GM18520 (cell line): ENCODE results near the gene CADM2.
"Not testable (repeated sequence)": the region's sequence is repeated elsewhere in the genome, so short reads cannot be mapped to it uniquely, and the experiment has no call there.

Experiments used
- ATAC-seq: cut with Tn5 transposase; IDR thresholded peaks from one replicate; pipeline ENCODE4 v1.9.1; 2021; ENCODE audit not compliant: unreplicated experiment

Gene CADM2

DNA sequence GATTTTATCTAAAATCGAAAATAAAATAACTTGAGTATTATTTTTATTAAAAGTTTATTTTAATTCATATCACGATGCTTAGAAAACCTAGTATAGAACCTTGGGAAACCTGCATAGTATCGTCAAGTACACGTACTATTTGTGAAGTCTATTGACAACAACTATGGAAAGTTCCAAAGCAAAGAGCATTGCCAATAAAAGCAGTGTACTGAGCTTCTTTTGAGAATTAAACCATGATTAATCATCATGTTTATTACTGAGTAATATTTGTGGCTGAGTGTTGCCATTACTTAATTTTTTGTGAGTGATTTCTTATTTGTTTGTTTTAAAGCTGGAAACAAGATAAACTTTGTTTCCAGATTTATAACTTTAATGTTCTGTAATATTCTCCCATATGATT, 674.1 kb downstream of the CADM2 start:
- no peak for ATAC-seq

DNA sequence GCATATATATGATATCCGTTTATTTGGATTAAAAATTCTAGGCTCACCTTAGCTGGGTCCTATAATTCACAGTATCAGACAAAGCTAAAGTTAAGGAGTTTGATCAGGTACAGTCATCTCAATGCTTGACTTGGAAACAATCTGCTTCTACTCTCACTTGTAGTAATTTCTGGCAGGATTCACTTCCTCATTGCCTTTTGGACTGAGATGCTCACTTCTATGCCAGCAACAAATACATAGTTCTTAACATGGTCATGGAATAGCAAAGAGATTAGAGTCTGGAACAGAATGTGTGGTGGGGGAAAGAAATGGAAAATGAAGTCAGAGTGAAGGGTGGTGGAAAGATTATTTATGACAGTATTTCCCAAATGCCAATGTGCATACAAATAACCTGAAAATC, 693.6 kb downstream of the CADM2 start:
- no peak for ATAC-seq

- ATAC-seq, result no peak
Observed at GRCh38 chr3:85660451-85660850, 701.7 kb downstream of the CADM2 start.

- no peak for ATAC-seq
Observed at GRCh38 chr3:85662462-85662861, 703.7 kb downstream of the CADM2 start.

DNA sequence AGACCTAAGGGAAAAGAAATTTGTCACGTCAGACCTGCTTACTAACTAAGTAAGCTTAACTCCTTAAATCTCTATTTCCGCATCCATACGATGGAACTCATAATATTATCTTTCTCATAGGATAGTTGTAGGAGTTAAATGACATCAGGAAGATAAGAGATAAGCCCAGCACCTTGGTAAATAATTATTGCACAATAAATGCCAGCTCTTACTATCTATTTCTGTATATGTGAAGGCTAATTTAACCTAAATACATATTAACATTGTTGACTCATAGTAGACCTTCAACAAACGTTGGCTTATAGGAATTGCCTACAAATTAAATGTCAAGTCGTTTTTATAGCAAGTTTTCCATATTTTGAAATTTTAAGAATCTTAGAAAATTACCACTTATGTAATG, 709.0 kb downstream of the CADM2 start:
- ATAC-seq, result no peak

DNA sequence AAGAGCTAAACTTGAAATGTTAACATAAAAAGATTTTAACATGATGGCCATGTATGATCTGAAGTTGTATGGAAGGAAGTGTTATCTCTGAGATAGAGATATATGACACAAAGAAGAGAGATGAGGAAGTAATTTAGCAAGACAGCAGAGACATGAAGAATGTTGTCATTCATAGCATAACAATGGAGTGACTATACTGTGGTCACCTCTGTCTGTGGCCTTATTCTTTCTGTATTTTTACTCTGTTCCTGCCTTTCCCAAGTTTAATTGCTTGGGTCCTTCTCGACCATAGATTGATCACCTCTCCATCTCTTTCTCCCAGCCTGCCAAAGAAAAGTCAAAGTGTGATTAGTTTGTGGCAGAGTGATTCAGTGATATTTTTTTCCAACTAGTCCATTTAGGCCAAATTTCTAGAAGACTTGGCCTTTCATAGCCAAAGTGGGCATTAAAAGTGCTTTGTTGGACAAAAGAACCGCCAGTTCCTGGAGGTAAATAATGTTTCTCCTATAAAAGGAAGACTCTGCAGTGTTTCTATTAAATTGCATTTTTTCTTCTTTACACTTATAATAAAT, 711.9 kb downstream of the CADM2 start:
- ATAC-seq, result no peak

GRCh38 chr3:85672761-85673160, 714.0 kb downstream of the CADM2 start:
- no peak for ATAC-seq

GRCh38 chr3:85678713-85679112, 719.9 kb downstream of the CADM2 start:
- ATAC-seq, result no peak

GRCh38 chr3:85681906-85682305, 723.1 kb downstream of the CADM2 start:
- no peak for ATAC-seq

GRCh38 chr3:85691196-85691595, 732.4 kb downstream of the CADM2 start:
- no peak for ATAC-seq

DNA sequence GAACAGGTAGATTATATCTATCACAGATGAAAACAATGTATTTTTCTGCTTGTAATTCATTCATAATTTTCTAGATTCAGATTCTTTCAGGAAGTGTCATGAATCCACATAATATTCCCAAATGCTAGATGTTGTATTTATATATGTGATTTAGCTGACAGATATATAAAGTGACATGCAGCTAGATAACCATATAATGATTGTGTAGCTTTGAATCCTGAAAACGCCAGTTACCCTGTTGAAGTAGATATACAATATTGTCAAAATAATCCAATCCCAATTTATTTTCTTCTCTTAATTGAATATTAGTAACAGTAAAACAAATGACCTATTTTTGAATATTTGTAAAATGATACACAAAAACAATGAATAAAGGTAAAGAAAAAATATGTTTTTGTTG, 738.4 kb downstream of the CADM2 start:
- no peak for ATAC-seq

DNA sequence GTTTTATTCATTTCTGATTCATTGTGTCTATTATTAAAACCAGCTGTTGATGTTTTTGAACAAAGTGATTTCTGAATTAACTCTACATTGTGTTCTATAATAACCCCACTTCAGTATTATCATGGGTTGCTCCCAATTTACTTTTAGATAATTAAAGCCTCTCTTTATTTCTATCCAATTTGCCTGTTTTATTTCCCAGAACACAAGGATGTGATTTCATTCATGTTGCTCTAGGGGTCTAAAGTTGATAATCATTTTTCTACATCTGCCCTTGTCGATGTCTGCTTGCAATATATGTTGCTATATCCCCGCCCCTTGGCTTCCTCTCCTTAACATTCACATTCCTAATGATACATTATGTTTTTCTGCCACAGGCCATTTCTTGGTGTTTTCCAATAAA, 747.3 kb downstream of the CADM2 start:
- ATAC-seq, result no peak

DNA sequence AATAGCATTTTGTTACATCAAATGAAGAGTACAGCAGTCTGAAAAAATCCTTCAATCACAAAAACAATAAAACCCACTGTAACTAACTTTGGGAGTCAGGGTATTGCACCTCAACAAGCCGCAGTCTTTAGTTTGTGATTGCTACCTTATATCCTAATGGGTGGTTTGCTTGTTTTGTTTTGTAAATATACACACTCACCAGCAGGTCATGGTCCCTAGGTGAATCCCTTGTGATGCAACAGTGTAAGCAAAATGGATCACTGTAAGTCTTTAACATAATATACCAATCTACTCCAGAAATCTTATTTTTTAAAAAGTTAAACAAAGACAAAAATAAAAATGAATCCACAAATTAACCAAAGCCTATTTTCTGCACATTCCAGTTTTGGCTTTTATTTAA, 749.5 kb downstream of the CADM2 start:
- ATAC-seq, result not testable (repeated sequence)

DNA sequence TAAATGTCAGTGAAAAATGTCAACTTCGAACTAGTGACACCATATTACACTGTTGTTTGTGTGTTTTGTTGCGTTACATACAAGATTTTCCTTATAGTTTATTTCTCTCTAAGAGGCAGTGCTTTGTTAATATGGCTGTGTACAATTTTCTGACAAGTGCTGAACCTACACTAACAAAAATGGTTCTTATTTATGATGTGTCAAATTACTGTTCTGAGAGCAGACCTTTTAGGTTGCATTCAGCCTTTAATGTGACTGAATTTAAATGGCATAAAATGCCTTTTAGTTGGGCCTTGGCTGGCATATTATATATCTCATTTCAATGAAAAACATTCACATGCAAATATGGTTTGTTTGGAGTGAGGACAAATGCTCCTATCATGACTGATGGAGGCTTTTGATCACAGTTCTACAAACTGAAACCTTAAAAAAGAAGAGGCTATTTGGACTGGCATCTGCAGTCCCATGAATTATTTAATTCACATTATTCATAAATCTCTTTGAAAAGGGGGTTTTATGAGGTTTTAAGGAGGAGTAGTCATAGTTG, 750.6 kb downstream of the CADM2 start:
- no peak for ATAC-seq

- no peak for ATAC-seq
Observed at GRCh38 chr3:85710490-85710889, 751.7 kb downstream of the CADM2 start.

DNA sequence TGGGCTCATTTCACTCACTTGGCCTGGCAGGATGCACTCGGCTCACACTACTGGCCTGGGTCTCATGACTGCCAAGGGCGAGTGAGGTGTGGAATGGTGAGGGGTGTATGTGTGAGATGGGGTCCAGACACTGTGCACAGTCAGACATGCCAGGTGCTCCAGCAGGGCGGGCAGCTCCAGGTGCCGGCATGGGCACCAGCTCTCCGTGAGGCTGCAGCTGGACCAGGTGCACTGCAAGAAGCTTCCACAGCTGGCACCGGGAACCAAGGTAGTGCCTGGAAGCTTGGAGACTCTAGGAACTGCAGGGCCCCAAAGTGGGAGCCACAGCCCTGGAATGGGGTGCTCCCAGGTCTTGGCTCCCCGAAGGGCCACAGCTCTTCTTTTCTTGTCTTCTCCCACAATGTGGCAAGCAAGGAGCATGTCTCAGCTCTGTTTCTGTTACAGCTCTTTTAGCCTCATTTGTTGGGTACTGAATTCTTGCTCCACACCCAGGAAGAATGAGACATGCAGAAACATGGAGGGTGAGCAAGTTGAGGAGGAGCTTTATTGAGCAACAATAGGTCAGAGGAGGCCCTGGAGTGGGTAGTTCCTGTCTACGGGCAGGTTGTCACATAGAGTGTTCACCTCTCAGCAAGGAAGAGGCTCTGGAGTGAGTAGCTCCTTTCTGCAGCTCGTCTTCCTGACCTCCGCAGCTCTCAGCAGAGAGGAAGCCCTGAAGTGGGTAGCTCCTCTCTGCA, 762.8 kb downstream of the CADM2 start:
- ATAC-seq, result no peak

DNA sequence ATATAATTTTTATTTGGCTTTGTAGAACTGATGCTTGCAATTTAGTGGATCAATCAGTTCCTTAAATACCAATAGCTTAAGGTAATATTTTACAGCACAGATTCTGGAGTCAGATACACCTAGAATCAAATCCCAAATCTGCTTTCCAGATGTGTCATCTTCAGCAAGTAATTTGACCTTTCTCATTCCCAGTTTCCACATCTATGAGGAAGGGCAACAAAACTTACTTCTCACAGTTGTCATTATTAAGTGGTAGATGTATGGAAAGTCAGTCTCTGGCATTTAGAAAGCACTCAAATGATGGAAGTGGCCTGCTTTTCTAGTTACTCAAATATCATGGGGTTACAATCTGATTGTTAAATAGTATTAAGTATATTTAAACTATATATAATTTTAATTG, 767.0 kb downstream of the CADM2 start:
- no peak for ATAC-seq

GRCh38 chr3:85726241-85726640, 767.5 kb downstream of the CADM2 start:
- ATAC-seq, result no peak

- ATAC-seq, result no peak
Observed at GRCh38 chr3:85737846-85738245, 779.1 kb downstream of the CADM2 start.

- ATAC-seq, result no peak
Observed at GRCh38 chr3:85740561-85740960, 781.8 kb downstream of the CADM2 start.

DNA sequence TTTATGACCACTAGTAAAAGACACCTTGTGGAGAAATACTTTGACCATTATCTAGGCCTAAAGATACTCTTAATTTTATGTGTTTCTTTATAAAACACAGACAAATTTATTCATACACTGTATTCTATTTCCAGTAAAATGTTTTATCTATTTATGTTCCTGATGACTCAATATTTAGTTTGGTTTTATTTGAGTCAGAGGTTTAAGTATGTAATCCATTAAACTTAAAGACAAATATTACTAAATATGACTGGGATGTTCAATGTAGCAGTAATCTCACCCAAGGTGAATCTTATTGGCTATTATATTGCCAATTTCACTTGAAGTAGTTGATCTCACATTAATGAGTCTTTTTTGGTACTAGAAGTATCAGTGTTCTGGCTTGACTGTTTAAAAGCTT, 799.7 kb downstream of the CADM2 start:
- ATAC-seq, result no peak

DNA sequence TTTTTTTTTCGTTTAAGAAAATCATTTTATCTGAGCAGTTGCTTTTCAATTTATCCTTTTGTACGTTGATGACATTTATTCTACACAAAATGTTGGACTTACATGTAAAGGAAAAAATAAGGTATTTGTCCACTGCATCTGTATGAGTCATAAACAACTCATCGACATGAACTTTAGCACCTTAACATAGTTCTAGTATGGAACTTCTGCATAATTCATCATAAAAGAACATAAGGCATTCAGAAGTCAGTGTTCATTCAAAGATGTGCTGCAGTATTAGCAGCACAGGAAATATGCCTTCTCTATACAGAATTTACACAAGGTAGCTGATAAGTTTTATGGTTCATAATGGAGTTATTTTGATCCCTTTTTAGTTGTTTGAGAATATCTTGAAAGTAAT, 801.6 kb downstream of the CADM2 start:
- ATAC-seq, result no peak

DNA sequence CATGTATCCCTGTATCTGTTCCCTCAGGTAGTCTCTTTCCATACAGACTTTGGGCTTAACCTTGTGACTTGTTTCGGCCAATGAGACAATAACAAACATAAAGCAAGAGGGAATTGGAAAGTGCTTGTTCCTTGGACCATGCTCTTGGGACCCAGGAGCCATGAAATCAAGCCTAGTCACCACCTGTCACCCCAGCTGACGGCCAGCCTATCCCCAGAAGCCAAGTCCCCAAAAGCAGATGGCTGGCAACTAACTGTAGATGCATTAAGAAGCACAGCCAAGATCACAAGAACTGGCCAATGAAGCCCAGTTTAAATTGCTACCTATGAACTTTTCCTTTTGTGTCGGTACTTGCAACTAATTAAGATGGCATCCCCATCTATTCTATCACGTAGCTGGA, 822.0 kb downstream of the CADM2 start:
- no peak for ATAC-seq
